ENCODE results near the gene PI3.
"Not testable (repeated sequence)": the region's sequence is repeated elsewhere in the genome, so short reads cannot be mapped to it uniquely, and the experiment has no call there.

PI3 gene, protein sequence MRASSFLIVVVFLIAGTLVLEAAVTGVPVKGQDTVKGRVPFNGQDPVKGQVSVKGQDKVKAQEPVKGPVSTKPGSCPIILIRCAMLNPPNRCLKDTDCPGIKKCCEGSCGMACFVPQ

DNA sequence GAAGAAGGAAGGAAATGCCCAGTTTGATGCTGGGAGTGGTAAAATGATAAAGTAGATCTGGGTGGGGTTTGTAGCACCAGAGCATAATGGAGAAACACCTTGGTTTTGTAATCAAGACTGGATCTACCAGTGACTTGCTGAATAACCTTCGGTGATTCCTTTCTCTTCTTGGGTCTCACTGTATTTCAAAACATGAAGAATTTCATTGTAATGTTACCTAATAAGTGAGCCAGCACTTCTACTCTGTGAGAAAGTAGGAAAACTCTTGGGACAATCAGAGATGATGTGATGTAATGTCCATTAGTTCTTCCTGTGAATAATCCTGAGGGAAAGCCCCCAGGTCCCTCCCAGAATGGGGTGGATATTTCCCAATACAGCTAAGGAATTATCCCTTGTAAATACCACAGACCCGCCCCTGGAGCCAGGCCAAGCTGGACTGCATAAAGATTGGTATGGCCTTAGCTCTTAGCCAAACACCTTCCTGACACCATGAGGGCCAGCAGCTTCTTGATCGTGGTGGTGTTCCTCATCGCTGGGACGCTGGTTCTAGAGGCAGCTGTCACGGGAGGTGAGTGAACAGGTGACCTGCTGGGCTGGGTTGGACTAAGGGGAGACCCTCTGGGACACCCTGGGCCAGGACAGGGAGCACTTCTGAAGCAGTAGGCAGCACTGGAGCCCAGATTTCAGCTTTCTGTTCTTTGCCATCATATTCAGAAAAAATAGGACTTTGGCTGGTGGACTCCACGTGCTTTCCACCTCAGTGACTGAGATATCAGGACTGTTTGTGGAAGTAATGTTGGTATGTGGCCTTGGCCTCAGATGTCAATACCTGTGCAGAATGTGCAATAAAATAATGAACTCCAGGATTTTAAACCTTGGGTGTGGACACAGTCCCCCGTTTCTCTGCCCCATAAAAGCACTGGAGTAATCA is at the start of gene PI3:
Gene PI3 (plus strand): TSS at position 469 of the 931 bp plus-strand sequence. CDS start 21 bp downstream, at position 490.
- no peaks in the 10 kb centered on the region for H3K36me3 Mint-ChIP-seq
- H3K4me1 Mint-ChIP-seq, result no peaks in the 10 kb centered on the region
- H3K4me3 Mint-ChIP-seq, result no peak within 1 kb of the TSS
- ATAC-seq (ENCODE audit: low read depth) (no peak), DNase-seq (ENCODE audit: low spot score in 2 of 2) (no peak)
- H3K9me3 Mint-ChIP-seq, result peaks cover 1% of the 10 kb centered on the region
- no peak within 1 kb of the TSS for H3K27ac Mint-ChIP-seq
- peaks cover 15% of the 10 kb centered on the region for H3K27me3 Mint-ChIP-seq

DNA sequence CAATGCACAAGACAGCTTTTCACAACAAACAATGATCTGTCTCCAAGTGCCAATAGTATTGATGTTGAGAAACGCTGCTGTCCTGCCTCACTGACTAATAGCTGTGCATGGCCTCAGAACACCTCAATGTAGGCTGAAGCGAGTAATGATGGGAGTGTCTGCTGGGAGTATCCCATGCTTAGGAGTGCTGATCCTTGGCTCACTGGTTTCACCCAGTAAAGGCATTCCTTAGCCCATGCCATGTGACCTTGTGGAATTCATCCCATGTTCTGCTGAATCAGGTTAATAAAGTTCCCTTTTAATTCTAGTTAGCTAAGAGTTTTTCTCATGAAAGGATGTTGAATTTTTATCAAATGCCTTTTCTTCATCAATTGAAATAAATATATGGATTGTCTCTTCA is 46.6 kb upstream of the PI3 start:
- ATAC-seq (ENCODE audit: low read depth) (no peak), DNase-seq (ENCODE audit: low spot score in 2 of 2) (no peak)
- no peaks in the 10 kb centered on the region for H3K9me3 Mint-ChIP-seq
- H3K4me3 Mint-ChIP-seq, result no peak overlapping the region
- H3K27me3 Mint-ChIP-seq, result peaks cover 12% of the 10 kb centered on the region
- no peaks in the 10 kb centered on the region for H3K36me3 Mint-ChIP-seq
- H3K27ac Mint-ChIP-seq, result no peak overlapping the region
- no peaks in the 10 kb centered on the region for H3K4me1 Mint-ChIP-seq

DNA sequence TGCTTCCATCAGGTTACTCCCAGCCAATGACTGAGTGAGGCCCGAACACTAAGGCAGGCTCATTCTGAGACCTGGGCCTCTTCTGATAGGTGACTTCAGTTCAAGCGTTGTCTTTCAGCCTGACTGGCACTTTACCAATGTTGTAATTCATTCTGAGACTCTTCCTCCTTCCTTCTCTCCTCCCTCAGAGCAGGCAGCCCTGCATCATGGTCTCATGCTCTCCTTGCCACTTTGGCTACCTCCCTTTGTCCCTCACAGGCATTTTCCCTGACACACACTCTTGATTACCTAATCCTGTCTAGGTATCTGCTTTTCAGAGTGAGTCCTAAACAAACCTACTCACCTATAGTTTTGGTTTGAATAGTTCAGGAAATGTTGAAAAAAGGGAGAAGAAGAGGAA is 37.8 kb upstream of the PI3 start:
- H3K27ac Mint-ChIP-seq, result no peak overlapping the region
- DNase-seq (ENCODE audit: low spot score in 2 of 2) (no peak), ATAC-seq (ENCODE audit: low read depth) (no peak)
- H3K27me3 Mint-ChIP-seq, result peaks cover 8% of the 10 kb centered on the region
- no peak overlapping the region for H3K4me3 Mint-ChIP-seq
- peaks cover 2% of the 10 kb centered on the region for H3K36me3 Mint-ChIP-seq
- peaks cover 4% of the 10 kb centered on the region for H3K9me3 Mint-ChIP-seq
- no peaks in the 10 kb centered on the region for H3K4me1 Mint-ChIP-seq

DNA sequence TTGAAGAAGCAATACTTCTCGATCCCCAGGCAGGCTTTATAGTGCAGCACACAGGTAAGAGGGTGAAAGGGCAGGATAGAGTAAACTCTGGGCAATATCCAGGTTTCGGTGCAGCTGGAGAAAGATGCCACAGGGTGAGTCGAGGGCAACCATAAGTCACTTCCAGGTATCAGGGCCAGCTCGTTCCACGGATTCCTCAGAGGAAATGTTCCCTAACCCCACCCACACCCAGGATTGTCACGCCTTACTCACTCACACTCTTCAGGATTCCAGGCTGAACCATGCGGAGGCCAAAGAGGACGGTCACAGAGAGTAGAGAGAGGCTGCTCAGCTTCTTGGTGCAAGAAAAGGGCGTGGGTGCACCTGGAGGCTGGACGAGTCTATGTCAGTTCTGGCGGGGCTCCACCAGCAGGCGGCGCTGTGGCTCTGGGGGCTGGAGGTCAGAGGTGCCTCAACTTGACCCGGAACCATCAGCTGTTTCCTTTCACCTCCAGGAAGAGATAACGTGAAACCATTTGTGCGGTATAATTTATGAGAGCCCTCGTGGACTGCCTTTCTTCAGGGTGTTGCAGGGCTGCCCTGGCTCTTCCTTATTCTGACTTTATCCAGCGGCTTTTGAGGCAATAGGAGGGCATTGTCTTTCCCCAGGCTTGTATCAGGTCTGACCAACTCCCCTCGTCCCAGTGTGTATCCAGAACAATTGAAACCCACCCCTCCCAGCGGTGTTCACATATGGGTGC is 36.0 kb upstream of the PI3 start:
- Mint-ChIP-seq H3K27ac (no peak overlapping the region), H3K27me3 (peaks cover 6% of the 10 kb centered on the region), H3K4me3 (no peak overlapping the region), H3K9me3 (peaks cover 4% of the 10 kb centered on the region), H3K36me3 (peaks cover 2% of the 10 kb centered on the region), H3K4me1 (no peaks in the 10 kb centered on the region)
- peak; percentile 42 for ATAC-seq (ENCODE audit: low read depth)
- peak; percentile 21 to 30 for DNase-seq (ENCODE audit: low spot score in 2 of 2)

DNA sequence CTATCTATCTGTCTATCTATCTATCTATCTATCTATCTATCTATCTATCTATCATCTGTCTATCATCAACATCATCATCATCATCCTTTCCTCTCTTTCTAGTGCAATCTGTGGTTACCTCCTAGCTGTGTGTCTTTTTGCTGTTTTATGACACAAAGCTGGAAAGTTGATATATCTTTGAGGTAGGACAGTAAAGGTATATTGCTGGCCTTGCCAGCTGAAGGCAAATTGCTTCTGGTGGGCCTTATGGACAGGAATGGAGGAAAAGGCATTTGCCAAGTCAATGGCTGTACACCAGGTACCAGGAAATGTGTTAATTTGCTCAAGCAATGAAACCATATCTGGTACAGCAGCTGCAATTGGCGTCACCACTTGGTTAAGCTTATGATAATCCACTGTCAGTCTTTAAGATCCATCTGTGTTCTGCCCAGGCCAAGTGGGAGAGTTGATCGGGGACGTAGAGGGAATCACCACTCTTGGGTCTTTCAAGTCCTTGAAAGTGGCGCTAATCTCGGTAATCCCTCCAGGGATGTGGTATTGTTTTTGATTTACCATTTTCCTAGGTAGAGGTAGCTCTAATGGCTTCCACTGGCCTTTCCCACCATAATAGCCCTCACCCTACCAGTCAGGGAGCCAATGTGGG is 34.8 kb upstream of the PI3 start:
- H3K4me3 Mint-ChIP-seq; H3K4me1 Mint-ChIP-seq; ATAC-seq (ENCODE audit: low read depth); H3K9me3 Mint-ChIP-seq; H3K27me3 Mint-ChIP-seq; H3K36me3 Mint-ChIP-seq; H3K27ac Mint-ChIP-seq; DNase-seq (ENCODE audit: low spot score in 2 of 2): not testable (repeated sequence)

DNA sequence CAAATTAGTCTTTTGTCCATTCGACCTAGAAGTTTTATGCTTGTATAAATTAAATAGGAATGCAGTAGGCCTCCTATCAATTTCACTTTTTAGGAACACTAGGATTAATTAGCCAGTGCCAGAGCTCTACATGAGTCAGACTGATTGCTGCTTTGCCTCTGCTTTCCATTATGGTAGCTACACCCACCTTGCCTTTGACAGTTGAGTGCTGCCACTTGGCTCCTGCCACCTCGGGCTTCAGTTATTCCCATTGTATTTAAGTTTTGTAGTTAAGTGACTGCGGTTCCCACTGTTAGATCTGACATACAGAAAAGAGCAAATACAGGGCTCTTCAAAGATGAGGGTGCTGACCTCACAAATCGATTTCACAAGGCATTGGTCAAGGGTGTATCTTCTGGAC is 33.9 kb upstream of the PI3 start:
- H3K36me3 Mint-ChIP-seq, result no peaks in the 10 kb centered on the region
- peaks cover 3% of the 10 kb centered on the region for H3K27me3 Mint-ChIP-seq
- no peaks in the 10 kb centered on the region for H3K9me3 Mint-ChIP-seq
- no peak for ATAC-seq (ENCODE audit: low read depth)
- no peaks in the 10 kb centered on the region for H3K4me1 Mint-ChIP-seq
- H3K27ac Mint-ChIP-seq, result no peak overlapping the region
- DNase-seq (ENCODE audit: low spot score in 2 of 2), result no peak
- no peak overlapping the region for H3K4me3 Mint-ChIP-seq

DNA sequence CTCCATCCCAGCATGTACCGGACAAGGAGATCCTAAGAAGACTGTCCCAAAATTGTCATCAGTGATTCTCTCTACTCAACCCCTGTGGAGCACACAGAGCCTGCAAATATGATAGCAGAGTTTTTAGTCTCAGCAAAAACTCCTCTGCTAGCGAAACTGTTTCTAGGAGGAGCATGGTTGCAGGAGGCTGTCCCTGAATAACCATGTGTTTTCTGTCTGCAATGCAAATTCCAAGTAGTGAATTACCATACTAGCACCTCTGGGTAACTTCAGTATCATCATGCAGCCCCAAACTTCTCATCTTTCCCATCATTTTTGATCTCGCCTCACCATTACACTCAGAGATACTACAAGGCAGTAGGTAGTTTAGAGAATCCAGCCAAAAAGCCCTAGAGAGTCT is 25.6 kb upstream of the PI3 start:
- ATAC-seq (ENCODE audit: low read depth) (no peak), DNase-seq (ENCODE audit: low spot score in 2 of 2) (no peak)
- Mint-ChIP-seq H3K27me3 (peaks cover 14% of the 10 kb centered on the region), H3K4me3 (no peak overlapping the region), H3K27ac (no peak overlapping the region), H3K36me3 (no peaks in the 10 kb centered on the region), H3K4me1 (peaks cover 4% of the 10 kb centered on the region), H3K9me3 (no peaks in the 10 kb centered on the region)

DNA sequence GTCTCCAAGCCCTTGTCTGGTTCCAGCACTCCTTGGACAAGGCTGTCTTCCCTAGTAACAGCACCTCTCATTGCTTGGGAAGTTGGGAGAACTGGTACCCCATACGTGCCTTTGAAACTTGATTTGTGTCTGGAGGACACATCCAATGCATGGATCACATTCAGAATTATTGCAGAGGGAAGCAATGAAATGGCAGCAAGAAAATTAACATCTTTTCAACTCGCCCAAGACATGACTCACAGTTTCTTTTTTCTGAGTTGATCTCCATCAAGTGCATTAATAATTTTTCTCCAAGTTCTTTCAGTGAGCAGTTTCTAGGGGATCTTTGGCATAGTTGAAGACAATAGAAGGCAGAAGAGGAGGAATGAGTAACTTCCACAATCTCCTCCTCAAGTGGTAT is 22.3 kb upstream of the PI3 start:
- H3K4me1 Mint-ChIP-seq, result peaks cover 9% of the 10 kb centered on the region
- no peak overlapping the region for H3K27ac Mint-ChIP-seq
- ATAC-seq (ENCODE audit: low read depth) (no peak), DNase-seq (ENCODE audit: low spot score in 2 of 2) (no peak)
- no peak overlapping the region for H3K4me3 Mint-ChIP-seq
- H3K9me3 Mint-ChIP-seq, result peaks cover 12% of the 10 kb centered on the region
- H3K27me3 Mint-ChIP-seq, result peaks cover 15% of the 10 kb centered on the region
- H3K36me3 Mint-ChIP-seq, result peaks cover 1% of the 10 kb centered on the region

DNA sequence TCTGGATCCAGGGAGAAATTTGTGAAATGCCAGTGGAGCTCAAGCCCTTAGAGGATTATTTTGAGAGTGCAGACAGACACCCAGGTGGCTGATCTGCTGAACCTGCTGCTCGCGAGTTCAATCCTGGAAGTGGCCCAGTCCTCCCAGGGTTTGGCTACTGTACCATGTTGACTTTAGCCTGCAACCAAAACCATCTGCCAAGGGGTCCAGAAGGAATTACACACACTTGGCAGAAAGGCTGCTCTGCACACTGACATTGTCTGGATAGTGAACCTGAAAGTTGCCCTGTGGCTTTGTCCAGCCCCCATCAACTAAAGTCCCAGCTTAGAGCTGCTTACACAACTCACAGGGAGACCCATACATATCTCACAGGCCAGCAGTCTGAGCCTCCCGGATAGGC is 21.6 kb upstream of the PI3 start:
- Mint-ChIP-seq H3K27ac (no peak overlapping the region), H3K4me1 (peaks cover 9% of the 10 kb centered on the region), H3K4me3 (no peak overlapping the region), H3K9me3 (peaks cover 12% of the 10 kb centered on the region), H3K36me3 (peaks cover 1% of the 10 kb centered on the region), H3K27me3 (peaks cover 13% of the 10 kb centered on the region)
- no peak for DNase-seq (ENCODE audit: low spot score in 2 of 2)
- ATAC-seq (ENCODE audit: low read depth), result no peak

DNA sequence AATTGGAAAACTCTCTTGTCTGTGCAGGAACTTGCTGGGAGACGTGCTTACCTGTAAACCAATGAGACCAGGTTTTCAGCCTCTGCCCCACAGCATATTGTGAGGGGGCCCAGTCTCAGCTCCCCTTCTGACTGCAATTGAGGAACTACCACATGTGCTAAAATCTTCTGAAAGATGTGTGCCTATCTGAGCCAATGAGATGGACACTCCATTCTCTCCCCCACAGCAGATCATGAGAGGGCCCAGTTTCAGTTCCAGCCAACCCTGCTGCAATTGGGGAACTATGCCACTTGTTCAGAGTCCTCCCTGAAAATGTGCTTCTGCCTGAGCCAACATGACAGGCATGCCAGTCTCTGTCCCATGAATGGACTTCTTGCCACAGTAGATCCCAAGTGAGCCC is 20.9 kb upstream of the PI3 start:
- H3K27ac Mint-ChIP-seq, result no peak overlapping the region
- peaks cover 9% of the 10 kb centered on the region for H3K27me3 Mint-ChIP-seq
- no peak overlapping the region for H3K4me3 Mint-ChIP-seq
- peaks cover 9% of the 10 kb centered on the region for H3K4me1 Mint-ChIP-seq
- H3K36me3 Mint-ChIP-seq, result peaks cover 1% of the 10 kb centered on the region
- ATAC-seq (ENCODE audit: low read depth), result peak; percentile 91
- H3K9me3 Mint-ChIP-seq, result peaks cover 14% of the 10 kb centered on the region
- peak in 1 of 2 donors; percentile 2 for DNase-seq (ENCODE audit: low spot score in 2 of 2)

DNA sequence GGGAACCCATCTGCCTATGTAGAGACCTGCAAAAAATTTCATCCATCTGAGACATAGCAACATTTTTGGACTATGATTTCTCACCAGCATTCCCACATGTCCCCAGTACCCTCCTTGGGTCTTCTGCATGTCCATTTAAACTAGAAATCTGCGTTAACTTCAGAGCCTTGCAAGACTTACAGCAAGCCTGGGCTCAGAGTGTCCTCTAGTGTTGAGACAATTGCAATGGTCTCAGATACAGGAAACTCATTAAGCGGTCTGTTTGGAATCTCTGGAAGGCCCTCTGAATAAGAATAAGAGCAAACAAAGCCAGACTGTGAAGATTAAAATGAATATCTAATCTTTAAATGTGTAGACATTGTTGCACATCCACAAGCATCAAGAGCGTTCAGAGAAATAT is 20.5 kb upstream of the PI3 start:
- H3K9me3 Mint-ChIP-seq, result peaks cover 19% of the 10 kb centered on the region
- H3K27me3 Mint-ChIP-seq, result peaks cover 8% of the 10 kb centered on the region
- peaks cover 9% of the 10 kb centered on the region for H3K4me1 Mint-ChIP-seq
- no peak overlapping the region for H3K27ac Mint-ChIP-seq
- DNase-seq (ENCODE audit: low spot score in 2 of 2) (no peak), ATAC-seq (ENCODE audit: low read depth) (no peak)
- no peak overlapping the region for H3K4me3 Mint-ChIP-seq
- peaks cover 4% of the 10 kb centered on the region for H3K36me3 Mint-ChIP-seq

DNA sequence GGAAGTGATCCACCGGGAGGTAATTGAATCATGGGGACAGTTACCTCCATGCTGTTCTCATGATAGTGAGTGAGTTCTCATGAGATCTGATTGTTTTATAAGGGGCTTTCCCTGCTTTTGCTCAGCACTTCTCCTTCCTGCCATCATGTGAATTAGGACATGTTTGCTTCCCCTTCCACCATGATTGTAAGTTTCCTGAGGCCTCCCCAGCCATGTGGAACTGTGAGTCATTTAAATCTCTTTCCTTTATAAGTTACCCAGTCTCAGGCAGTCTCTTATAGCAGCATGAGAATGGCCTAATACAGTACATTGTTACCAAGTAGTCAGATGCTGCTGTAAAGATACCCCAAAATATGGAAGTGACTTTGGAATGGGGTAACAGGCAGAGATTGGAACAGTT is 19.9 kb upstream of the PI3 start:
- not testable (repeated sequence) for H3K36me3 Mint-ChIP-seq; ATAC-seq (ENCODE audit: low read depth); H3K27me3 Mint-ChIP-seq; H3K27ac Mint-ChIP-seq; H3K4me1 Mint-ChIP-seq; H3K4me3 Mint-ChIP-seq; DNase-seq (ENCODE audit: low spot score in 2 of 2)
- H3K9me3 Mint-ChIP-seq, result peaks cover 21% of the 10 kb centered on the region

DNA sequence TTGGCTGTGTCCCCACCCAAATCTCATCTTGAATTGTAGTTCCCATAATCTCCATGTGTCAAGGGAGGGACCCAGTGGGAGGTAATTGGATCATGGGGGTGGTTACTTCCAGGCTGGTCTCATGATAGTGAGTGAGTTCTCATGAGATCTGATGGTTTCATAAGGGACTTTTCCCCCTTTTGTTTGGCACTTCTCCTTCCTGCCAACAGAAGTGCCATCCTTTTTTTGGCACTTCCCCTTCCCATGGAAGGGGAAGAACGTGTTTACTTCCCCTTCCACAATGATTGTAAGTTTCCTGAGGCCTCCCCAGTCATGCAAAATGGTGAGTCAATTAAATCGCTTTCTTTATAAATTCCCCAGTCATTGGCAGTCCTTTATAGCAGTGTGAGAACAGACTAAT is 18.0 kb upstream of the PI3 start:
- ATAC-seq (ENCODE audit: low read depth) (no peak), DNase-seq (ENCODE audit: low spot score in 2 of 2) (no peak)
- H3K4me1 Mint-ChIP-seq, result peaks cover 9% of the 10 kb centered on the region
- no peak overlapping the region for H3K27ac Mint-ChIP-seq
- H3K36me3 Mint-ChIP-seq, result peaks cover 4% of the 10 kb centered on the region
- H3K27me3 Mint-ChIP-seq, result peaks cover 5% of the 10 kb centered on the region
- peaks cover 24% of the 10 kb centered on the region for H3K9me3 Mint-ChIP-seq
- no peak overlapping the region for H3K4me3 Mint-ChIP-seq

DNA sequence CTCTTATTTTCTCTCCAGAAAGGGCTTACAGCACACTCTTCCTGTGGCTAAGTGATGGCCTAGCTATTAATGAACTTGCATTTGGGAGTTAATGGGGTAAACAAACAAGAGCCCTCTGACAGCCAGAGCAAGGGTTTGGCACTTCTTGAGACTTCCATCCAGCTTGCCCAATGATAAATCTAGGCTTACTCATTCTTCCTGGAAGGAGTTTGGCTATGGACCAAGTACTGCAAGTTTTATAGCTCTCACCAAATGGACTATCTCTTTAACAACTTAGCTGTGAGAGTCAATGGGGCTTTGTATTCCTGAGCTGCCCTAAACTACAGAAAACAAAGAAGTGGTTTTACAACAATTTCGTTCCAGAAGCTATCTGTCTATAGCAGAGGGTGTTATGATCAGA is 16.7 kb upstream of the PI3 start:
- H3K4me1 Mint-ChIP-seq, result peaks cover 9% of the 10 kb centered on the region
- no peak overlapping the region for H3K27ac Mint-ChIP-seq
- H3K36me3 Mint-ChIP-seq, result peaks cover 5% of the 10 kb centered on the region
- H3K9me3 Mint-ChIP-seq, result peaks cover 29% of the 10 kb centered on the region
- DNase-seq (ENCODE audit: low spot score in 2 of 2) (no peak), ATAC-seq (ENCODE audit: low read depth) (no peak)
- H3K4me3 Mint-ChIP-seq, result no peak overlapping the region
- H3K27me3 Mint-ChIP-seq, result peaks cover 8% of the 10 kb centered on the region

Measured in memory B cell (primary cell).